Stimulated activated CD8-positive, alpha-beta memory T cell treated with anti-CD3 and anti-CD28 coated beads, Interleukin-12 subunit alpha, Interleukin-12 subunit beta, amount 100 ng/mL, for 1 hour (primary cell): ENCODE results near the gene TANC1.

Experiments used
- DNase-seq: peaks from one replicate; pipeline ENCODE4 v3.0.0-alpha.2; 2020; ENCODE audit warnings: low read depth

The TANC1 gene

GRCh38 chr2:159063677-159064076 lies 95.2 kb downstream of the TANC1 start:
- no peak for DNase-seq

DNA sequence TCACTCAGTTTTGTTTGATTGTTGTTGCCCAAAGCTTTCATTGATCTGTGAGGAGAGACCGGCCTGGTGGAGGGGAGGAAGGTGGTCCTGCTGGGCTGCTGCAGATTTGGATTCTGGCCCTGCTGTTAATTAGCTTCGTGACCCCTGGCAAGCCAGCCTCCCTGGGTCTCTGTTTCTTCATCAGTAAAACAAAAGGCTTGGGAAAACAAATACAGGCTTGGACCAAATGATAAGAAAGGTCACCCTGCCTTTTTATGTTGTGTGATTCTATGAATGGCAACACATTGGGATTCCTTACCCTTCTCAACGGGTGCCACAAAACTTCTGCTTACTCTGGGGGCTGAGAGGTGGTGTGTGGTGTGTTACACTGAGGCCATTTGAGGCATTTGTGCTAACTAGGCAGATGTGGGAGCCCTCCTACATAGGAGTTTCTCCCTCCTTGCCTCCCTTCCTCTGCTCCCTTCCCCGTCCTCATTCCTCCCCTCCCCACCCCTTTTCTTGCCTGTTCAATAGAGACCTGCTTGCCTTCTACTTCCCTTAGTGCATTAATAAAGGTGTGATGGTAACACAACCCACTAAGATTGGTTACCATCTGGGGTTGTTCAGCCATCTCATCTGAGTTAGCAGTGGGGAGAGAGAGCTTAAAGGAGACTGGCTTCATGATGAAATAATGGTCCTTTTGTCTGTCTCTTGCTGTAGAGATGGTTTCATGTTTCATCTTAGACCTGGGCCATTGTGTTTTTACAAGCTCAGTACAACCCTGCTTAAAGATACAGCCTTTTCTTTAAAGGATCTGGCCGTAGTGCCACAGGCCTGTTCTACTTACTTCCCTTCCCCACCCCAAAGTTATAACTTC lies 96.2 kb downstream of the TANC1 start:
- DNase-seq: no peak

DNA sequence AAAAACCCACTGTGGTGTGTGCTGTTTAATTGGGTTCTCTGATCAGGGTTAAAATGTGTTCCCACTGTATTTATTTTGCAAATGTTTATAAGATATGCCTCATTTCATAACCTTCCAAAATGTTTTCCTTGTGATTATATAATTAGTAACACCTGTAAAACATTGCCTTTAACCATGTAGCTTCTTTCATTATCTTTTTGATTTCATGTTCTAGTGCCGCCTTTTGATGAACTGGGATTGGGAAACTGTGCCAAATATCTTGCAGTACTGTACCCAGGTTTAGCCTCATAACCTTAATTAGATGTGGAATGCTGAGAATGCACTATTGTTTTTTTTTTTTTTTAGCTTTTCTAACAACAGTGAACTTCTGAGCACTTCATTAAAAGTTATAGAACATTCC lies 96.9 kb downstream of the TANC1 start:
- DNase-seq: no peak

DNA sequence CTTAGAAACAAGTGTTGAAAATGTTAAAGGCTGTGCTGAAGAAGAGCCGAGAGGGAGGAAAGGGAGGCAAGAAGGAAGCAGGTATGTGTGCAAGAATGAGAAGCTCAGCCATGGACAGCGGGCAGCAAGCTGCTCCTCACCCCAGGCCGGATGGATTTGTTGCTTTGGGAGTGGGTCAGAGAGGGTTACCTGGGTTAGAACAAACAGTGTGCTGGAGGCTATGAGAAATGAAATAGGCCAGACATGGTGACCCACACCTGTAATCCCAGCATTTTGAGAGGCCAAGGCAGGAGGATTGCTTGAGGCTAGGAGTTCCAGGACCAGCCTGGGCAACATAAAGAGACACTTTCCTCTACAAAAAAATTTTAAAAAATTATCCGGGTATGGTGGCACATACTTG lies 97.5 kb downstream of the TANC1 start:
- DNase-seq: no peak

DNA sequence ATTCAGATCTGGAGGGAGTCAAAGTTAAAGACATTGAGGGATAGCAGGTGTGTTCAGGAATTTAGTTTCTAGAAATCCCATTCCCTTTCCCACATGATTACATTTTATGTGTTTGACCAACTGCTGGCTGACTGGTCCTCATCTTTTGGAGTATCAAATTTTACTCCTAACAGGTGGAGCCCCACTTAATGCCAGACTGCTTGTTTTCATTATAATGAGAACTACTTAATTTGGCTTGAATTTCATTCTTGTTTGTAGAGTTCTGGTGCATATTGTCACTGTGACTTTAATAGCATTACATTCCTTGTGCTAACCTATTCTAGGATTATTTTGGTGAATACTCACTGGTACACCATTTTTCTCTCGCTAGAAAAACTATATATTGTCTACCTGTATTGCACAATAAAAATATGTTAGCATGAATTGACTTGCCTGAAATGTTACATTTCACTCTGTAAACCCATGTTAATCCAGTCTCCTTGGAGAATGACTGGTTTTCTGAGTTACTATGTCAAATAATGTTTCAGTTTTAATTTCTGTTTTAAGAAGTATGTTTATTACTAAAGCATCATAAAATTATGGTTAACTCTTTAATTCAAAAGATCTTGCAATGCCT lies 98.2 kb downstream of the TANC1 start:
- no peak for DNase-seq

- DNase-seq: no peak
These were observed 99.5 kb downstream of the TANC1 start for GRCh38 chr2:159067971-159068370.

GRCh38 chr2:159069229-159069628 lies 100.8 kb downstream of the TANC1 start:
- no peak for DNase-seq

- no peak for DNase-seq
These were observed 101.8 kb downstream of the TANC1 start for GRCh38 chr2:159070235-159070634.

GRCh38 chr2:159071190-159071915 lies 102.9 kb downstream of the TANC1 start:
- no peak for DNase-seq

DNA sequence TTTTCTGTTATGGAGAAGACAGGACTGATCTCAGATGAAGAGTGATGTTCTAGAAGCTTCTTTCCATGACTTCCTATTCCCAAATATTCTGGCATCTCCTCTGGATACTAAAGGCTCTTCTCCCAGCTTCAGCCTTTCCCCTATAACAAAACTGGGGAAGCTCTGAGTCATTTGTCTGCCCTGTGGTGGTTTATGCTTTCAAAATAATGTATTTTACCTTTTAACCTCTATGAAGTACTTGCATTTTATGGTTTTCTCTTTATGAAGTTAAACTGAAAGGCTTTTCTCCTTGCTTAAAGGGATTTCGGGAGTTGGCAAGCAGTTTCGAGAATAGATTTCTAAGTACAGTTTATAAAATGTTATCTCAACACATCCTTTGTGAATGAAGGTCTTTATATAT lies 104.4 kb downstream of the TANC1 start:
- DNase-seq: no peak

- no peak for DNase-seq
These were observed 104.8 kb downstream of the TANC1 start for GRCh38 chr2:159073256-159073655.

DNA sequence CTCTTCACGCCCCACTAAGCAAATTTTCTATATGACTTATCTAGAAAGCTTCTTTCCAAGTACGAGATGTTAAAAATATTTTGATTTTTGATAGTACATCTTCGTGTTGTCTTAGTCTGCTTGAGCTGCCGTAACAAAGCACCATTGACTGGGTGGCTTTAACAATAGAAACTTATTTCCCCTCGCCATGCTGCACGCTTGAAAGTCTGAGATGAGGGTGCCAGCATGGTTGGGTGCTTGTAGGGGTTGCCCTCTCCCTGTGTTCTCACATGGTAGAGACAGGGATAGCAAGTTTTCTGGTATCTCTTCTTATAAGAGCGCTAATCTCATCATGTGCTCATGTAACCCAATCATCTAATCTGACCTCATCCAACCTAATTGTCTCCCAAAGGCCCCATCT lies 106.2 kb downstream of the TANC1 start:
- DNase-seq: no peak

GRCh38 chr2:159075727-159076126 lies 107.3 kb downstream of the TANC1 start:
- DNase-seq: no peak

DNA sequence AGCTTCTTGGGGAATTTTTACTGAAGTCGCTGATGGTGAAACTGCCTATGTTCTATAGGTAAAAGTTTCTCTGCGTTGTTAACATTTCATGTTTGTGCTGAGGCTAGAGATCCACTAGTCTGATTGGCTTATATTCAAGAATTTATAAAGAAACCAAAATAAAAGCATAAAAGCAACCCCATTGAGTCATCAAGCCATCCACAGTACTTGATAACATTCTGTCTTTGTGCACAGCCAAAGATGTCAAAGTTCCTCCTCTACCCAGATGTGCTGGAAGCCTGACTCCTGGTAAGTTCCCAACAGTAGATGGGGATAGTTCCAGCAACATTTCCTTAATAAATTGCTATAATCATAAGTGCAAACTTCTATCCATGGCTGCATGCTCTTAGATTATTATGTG lies 107.8 kb downstream of the TANC1 start:
- no peak for DNase-seq

DNA sequence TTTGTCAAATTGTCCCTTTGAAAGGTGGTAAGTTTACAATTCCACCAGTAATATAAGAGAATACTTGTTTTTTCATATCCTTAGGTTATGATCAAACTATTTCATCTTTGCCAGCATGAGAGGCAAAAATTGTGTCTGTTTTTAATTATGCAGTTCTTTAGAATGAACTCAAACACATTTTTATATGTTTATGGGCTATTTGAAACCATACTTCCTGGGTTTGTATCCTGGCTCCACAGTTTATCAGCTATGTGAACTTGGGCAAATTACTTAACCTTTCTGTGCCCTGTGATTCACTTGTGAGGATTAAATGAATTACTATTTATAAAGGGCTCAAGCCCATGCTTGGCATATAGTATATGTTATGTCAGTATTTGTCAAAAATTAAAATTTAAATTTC lies 109.4 kb downstream of the TANC1 start:
- no peak for DNase-seq

DNA sequence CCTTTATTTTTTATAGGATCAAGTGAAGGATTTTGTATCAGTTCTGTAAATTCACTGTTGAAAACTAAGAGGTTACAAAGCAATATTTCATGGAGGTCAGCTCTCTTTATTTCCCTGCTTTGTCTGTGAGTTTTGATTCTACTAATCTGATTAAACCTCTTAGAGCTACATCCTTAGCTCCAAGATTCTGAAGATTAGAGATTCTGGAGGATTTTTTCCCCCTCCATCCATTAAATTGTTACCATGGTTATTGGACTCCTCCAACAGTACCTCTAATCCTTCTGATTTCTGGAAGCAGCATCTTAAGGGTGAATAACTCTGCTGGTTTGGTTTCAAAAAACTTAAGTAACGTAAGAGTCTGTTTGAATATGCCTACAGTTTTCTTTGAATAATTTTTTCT lies 110.0 kb downstream of the TANC1 start:
- DNase-seq: no peak

DNA sequence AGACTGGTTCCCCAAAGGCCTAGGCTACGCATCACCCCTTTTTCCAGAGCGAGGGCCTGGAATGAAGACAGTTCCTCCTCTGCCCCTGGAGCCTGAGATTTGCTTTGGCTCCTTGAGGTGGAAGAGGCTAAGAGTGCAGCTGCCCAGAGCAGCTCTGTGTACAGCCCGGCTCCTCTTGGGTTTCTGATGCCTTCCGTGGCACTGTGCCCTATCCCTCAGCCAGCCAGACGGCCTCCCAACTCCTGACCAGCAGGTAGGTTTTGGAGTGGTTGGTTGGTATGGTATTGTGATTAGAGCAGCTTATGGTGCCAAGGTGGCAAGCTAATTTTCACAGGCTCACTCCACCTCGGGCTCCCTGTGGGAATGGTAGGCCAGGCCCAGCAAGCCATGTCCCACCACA lies 112.2 kb downstream of the TANC1 start:
- no peak for DNase-seq

DNA sequence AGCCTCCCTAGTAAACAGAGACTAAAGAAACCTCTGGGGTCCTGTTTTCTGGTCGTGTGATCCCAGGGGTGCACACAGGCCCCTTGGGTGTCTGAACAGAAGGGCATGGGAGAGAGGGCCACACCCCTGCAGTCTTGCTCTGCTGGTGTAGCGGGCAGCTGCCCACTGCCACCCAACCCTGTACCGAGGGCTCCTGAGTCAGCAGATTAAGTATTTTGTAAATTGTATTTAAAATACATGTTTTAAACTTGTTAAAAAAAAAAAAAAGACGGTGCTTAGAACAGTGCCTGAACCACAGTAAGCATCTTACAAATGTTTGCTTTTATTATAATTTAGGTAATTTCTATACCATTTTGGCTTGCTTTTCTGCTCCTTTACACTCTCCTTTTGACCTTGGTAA lies 113.7 kb downstream of the TANC1 start:
- no peak for DNase-seq

DNA sequence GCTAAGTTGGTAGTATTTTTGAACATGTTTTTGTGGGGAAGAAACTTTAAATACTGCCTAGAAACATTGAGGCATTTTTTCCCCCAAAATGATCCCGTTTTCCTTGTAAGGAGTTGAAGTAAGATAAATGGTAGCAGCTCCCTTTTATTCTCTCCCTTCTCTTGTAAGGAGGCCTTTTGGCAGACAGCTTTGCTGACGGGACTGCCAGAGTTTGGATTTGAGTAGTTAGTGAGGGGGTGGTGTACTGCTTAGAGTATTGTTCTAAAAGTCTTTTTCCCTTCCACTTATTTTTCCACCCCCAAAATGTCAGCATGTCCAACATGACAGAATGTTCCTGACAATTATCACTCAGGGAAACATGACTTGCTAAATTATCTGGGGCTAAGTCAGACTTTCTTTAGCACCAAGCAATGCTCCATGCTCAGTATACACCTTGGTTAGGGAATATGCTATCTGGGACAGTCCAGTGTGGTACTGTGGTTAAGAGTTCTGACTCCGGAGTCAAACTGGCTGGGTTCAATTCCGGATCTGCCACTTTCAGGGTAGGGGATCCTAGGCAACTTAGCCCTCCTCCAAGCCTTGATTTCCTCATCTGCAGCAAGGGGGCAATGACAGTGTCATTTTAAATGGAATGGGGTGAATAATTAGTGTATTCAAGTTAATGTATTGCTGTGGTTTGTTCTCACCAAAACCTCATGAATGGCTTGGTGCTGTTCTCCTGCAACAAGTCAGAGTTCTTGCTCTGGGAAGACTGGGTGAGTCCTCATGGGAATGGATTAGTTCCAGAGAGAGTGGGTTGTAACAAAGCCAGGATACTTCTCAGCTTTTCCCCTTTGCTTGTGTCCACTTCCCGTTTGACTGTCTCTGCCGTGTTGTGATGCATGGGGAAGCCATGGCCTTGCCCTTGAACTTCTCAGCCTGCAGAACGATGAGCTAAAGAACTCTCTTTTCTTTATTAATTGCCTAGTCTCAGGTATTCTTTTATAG lies 116.2 kb downstream of the TANC1 start:
- DNase-seq: no peak

GRCh38 chr2:159086342-159086741 lies 117.9 kb downstream of the TANC1 start:
- DNase-seq: no peak

GRCh38 chr2:159086826-159087225 lies 118.4 kb downstream of the TANC1 start:
- DNase-seq: no peak

DNA sequence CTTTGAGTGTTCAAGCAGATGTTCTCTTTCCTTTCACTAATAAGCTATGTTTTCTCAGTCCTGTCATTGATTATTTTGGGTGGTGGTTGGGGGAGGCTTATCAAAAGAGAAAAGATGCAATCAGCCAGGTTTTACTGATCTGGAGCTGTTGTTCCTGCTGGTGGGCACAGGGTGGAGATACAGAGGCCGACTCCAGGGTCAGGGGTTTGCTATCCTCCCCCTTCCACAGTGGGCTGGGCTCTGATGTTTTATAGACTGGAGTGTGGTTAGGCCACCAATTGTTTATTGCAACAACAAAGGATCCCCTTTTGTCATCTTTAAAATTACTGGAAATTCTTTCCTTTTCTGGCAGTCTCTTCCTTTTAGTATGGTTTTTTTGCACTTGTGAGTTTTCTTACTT lies 120.5 kb downstream of the TANC1 start:
- DNase-seq: no peak
